ENCODE data around the gene ERFL. TPM values are rescaled to one million over a fixed set of nuclear protein-coding genes. Genes with fewer than 3 reads are reported as not detected.

Gene ERFL
- polyA plus RNA-seq, 1 of the 3 experiments (the other 2 are of a cell fraction), result 0.07 TPM

GRCh38 chr19:41947091-41947490 lies 18.8 kb upstream of the ERFL start:
- no peak overlapping the region for H2AFZ ChIP-seq (ENCODE audit: low read depth)

More at GRCh38 chr19:41947091-41947490, 18.8 kb upstream of the ERFL start:
- Histone ChIP-seq H3K4me2 (no peak overlapping the region), H3K27me3 (ENCODE audit: insufficient read depth) (no peaks in the 10 kb centered on the region), H3F3A (replicated peaks; ENCODE audit: insufficient read depth) (no peaks in the 10 kb centered on the region), H3K9me3 (no peaks in the 10 kb centered on the region), H3K4me1 (ENCODE audit: control insufficient read depth in 1 of 2, insufficient read depth in 2 of 2, low read depth in 1 of 2, low read length in 1 of 2) (peaks cover 0 to 2% of the 10 kb centered on the region in 2 experiments; a peak in 1 of 4 replicates), H3K9ac (no peak overlapping the region), H3K36me3 (replicated peaks in 1 of 2; ENCODE audit: control insufficient read depth in 1 of 2, insufficient read depth in 2 of 2, low read length in 1 of 2) (no peaks in the 10 kb centered on the region), H3K4me3 (ENCODE audit: low read depth in 2 of 2, low read length in 1 of 2) (no peak overlapping the region), H3K27ac (ENCODE audit: low read depth in 2 of 2, low read length in 1 of 2) (no peak overlapping the region), H3K9me2 (no peaks in the 10 kb centered on the region), H4K20me1 (ENCODE audit: insufficient read depth) (no peaks in the 10 kb centered on the region), H3K79me2 (ENCODE audit: insufficient read depth) (no peaks in the 10 kb centered on the region)
- CTCF ChIA-PET, result interaction anchor here (0.9 to 3.3 kb wide), 3 partner anchors 11 to 74 kb away, joined by 3 to 17 read pairs (median 3); no protein-coding TSS in a partner anchor
- POLR2A ChIA-PET, result interaction anchor here (1.2 kb wide), 1 partner anchor 74 kb away, joined by 3 read pairs; no protein-coding TSS in a partner anchor
- 61% methylated on average over 3 of the region's 3 CpGs for WGBS (ENCODE audit: low lambda C conversion rate)
- DNase-seq, result no peak
- TF ChIP-seq PBX3 (IDR thresholded peaks at IDR 0.05), result no peak
- no peak for TF ChIP-seq EP300 (IDR thresholded peaks at IDR 0.05; ENCODE audit: borderline replicate concordance in 1 of 2, low read depth in 1 of 2, low read length in 1 of 2)
- TF ChIP-seq CHD2 (IDR thresholded peaks at IDR 0.05; ENCODE audit: low read length, partially characterized antibody), result no peak
- TF ChIP-seq GATA2 (CRISPR knock-in tag; IDR thresholded peaks at IDR 0.05), result no peak
- no peak for TF ChIP-seq USF1 (IDR thresholded peaks at IDR 0.05; ENCODE audit: borderline replicate concordance, low read depth)
- no peak for TF ChIP-seq RFX5 (IDR thresholded peaks at IDR 0.05; ENCODE audit: low read length)
- TF ChIP-seq SMC3 (IDR thresholded peaks at IDR 0.05; ENCODE audit: low read depth, low read length), result no peak
- TF ChIP-seq GABPA (IDR thresholded peaks at IDR 0.05; ENCODE audit: low read depth), result no peak
- TF ChIP-seq POLR2AphosphoS5 (IDR thresholded peaks at IDR 0.05; ENCODE audit: low read depth, low read length), result no peak
- no peak for TF ChIP-seq ZBTB33 (IDR thresholded peaks at IDR 0.05; ENCODE audit: borderline replicate concordance, low read depth)
- no peak for TF ChIP-seq NFIC (IDR thresholded peaks at IDR 0.05; ENCODE audit: borderline replicate concordance)
- TF ChIP-seq TEAD4 (IDR thresholded peaks at IDR 0.05; ENCODE audit: borderline replicate concordance, insufficient read depth), result no peak
- TF ChIP-seq MAX (IDR thresholded peaks at IDR 0.05; ENCODE audit: low read depth), result no peak
- TF ChIP-seq FOSL2 (IDR thresholded peaks at IDR 0.05; ENCODE audit: borderline replicate concordance, low read depth), result no peak
- TF ChIP-seq SIN3A (IDR thresholded peaks at IDR 0.05; ENCODE audit: borderline replicate concordance, low read depth, low read length), result no peak
- TF ChIP-seq RAD21 (IDR thresholded peaks at IDR 0.05; ENCODE audit: low read length), result no peak
- no peak for TF ChIP-seq EZH2phosphoT487 (IDR thresholded peaks at IDR 0.05; ENCODE audit: borderline replicate concordance, low read depth)
- no peak for TF ChIP-seq TCF12 (IDR thresholded peaks at IDR 0.05)
